Nephron progenitor cell (in vitro differentiated cells): ENCODE results near the gene DNAJB6.

Source experiments
- DNase-seq: peaks from one replicate; pipeline ENCODE4 v3.0.0; 2021
- H3K27ac Mint-ChIP-seq: 2 replicates; pipeline ENCODE4 v1.8.0; 2021; ENCODE audit warnings: mild to moderate bottlenecking, moderate library complexity, mixed read lengths
- H3K27me3 Mint-ChIP-seq: 2 replicates; pipeline ENCODE4 v1.8.0; 2021; ENCODE audit warnings: mild to moderate bottlenecking, low read depth, mixed read lengths; ENCODE audit not compliant: poor library complexity
- H3K36me3 Mint-ChIP-seq: 2 replicates; pipeline ENCODE4 v1.8.0; 2021; ENCODE audit warnings: low read depth, mixed read lengths
- H3K4me1 Mint-ChIP-seq: 2 replicates; pipeline ENCODE4 v1.8.0; 2021; ENCODE audit warnings: mixed read lengths
- H3K4me3 Mint-ChIP-seq: 2 replicates; pipeline ENCODE4 v1.8.0; 2021; ENCODE audit warnings: mild to moderate bottlenecking, moderate library complexity, mixed read lengths
- H3K9me3 Mint-ChIP-seq: 2 replicates; pipeline ENCODE4 v1.8.0; 2021; ENCODE audit warnings: mild to moderate bottlenecking, moderate library complexity, mixed read lengths
- CTCF ChIP-seq: fragments of 200-600 bp; sonication (generic); IDR thresholded peaks from 2 replicates; pipeline ENCODE4 v1.5.0; 2021; ENCODE audit warnings: antibody characterized with exemption

DNAJB6 gene

GRCh38 chr7:157465891-157466866 is 129.4 kb downstream of the DNAJB6 start:
- no peak for TF ChIP-seq CTCF
- peak overlapping the region; percentile 75 for H3K27ac Mint-ChIP-seq
- peaks cover 59% of the 10 kb centered on the region for H3K4me1 Mint-ChIP-seq
- H3K27me3 Mint-ChIP-seq = peaks cover 25% of the 10 kb centered on the region
- DNase-seq = no peak
- peak overlapping the region; percentile 44 for H3K4me3 Mint-ChIP-seq
- H3K9me3 Mint-ChIP-seq = peaks cover 6% of the 10 kb centered on the region
- no peaks in the 10 kb centered on the region for H3K36me3 Mint-ChIP-seq

- H3K4me1 Mint-ChIP-seq = peaks cover 53% of the 10 kb centered on the region
- H3K4me3 Mint-ChIP-seq = no peak overlapping the region
- no peak overlapping the region for H3K27ac Mint-ChIP-seq
- H3K27me3 Mint-ChIP-seq = peaks cover 19% of the 10 kb centered on the region
- DNase-seq = no peak
- peaks cover 10% of the 10 kb centered on the region for H3K9me3 Mint-ChIP-seq
- H3K36me3 Mint-ChIP-seq = no peaks in the 10 kb centered on the region
- peak; percentile 18 for TF ChIP-seq CTCF
Measured at GRCh38 chr7:157466867-157467261, 130.1 kb downstream of the DNAJB6 start.
